ENCODE measurements around the gene DENND1B. TPM values are rescaled to one million over a fixed set of nuclear protein-coding genes. Genes with fewer than 3 reads are reported as not detected.

DENND1B gene
- polyA plus RNA-seq, 2 of the 4 experiments (the other 2 are of a cell fraction): 2.9 to 10.5 TPM

GRCh38 chr1:197743578-197743977 lies 31.7 kb downstream of the DENND1B start:
- ChIA-PET CTCF (no interaction called here), POLR2A (no interaction called here)
- H3K4me3 ChIP-seq: no peak overlapping the region
- H3K4me2 ChIP-seq: no peak overlapping the region
- no peak overlapping the region for H3K27ac ChIP-seq
- WGBS (ENCODE audit: missing lambda C conversion rate): 94% methylated on average over 2 of the region's 2 CpGs
- FAIRE-seq (no peak), DNase-seq (ENCODE audit: low read depth in 1 of 2, low spot score in 1 of 2) (no peak), ATAC-seq (no peak)
- 0 out of 3 replicates have a peak, but pooled peaks cover 4% of the 10 kb centered on the region for H3K4me1 ChIP-seq
- no peaks in the 10 kb centered on the region for H3K9me3 ChIP-seq
- TF ChIP-seq FOSB (CRISPR knock-in tag; IDR thresholded peaks at IDR 0.05) (no peak), BCL3 (IDR thresholded peaks at IDR 0.05) (no peak)

GRCh38 chr1:197740992-197741391 lies 34.3 kb downstream of the DENND1B start:
- no peak for DNase-seq (ENCODE audit: low read depth in 1 of 2, low spot score in 1 of 2)
- H3K4me3 ChIP-seq: no peak overlapping the region
- CTCF ChIA-PET: no interaction called here
- POLR2A ChIA-PET: no interaction called here
- TF ChIP-seq TFCP2L1 (CRISPR knock-in tag; IDR thresholded peaks at IDR 0.05): no peak
- no peak for TF ChIP-seq ZFP36 (IDR thresholded peaks at IDR 0.05; ENCODE audit: borderline replicate concordance, partially characterized antibody)
- no peak for TF ChIP-seq REST (IDR thresholded peaks at IDR 0.05)
- no peak for TF ChIP-seq CHD4 (IDR thresholded peaks at IDR 0.05; ENCODE audit: borderline replicate concordance)
- no peak for TF ChIP-seq RCOR1 (IDR thresholded peaks at IDR 0.05; ENCODE audit: low read depth, low read length)
- no peak for TF ChIP-seq HES2 (IDR thresholded peaks at IDR 0.05)
- no peak for TF ChIP-seq ZSCAN20 (CRISPR knock-in tag; IDR thresholded peaks at IDR 0.05)
- TF ChIP-seq MAFK (IDR thresholded peaks at IDR 0.05; ENCODE audit: partially characterized antibody): no peak
- TF ChIP-seq JUNB (IDR thresholded peaks at IDR 0.05): no peak
- TF ChIP-seq CHD2 (IDR thresholded peaks at IDR 0.05; ENCODE audit: low read length, partially characterized antibody): no peak
- TF ChIP-seq HOXA7 (CRISPR knock-in tag; IDR thresholded peaks at IDR 0.05): no peak
- no peak for TF ChIP-seq USF2 (IDR thresholded peaks at IDR 0.05)
- no peak for TF ChIP-seq NFE2L2 (conservative IDR thresholded peaks at IDR 0.05; ENCODE audit: low read length)
- TF ChIP-seq NPAS2 (CRISPR knock-in tag; IDR thresholded peaks at IDR 0.05; ENCODE audit: borderline replicate concordance): no peak
- no peak for TF ChIP-seq ZNF302 (CRISPR knock-in tag; IDR thresholded peaks at IDR 0.05)
- no peak for TF ChIP-seq HOXB13 (CRISPR knock-in tag; IDR thresholded peaks at IDR 0.05; ENCODE audit: low read depth)
- TF ChIP-seq ESRRA (IDR thresholded peaks at IDR 0.05; ENCODE audit: borderline replicate concordance, low read length): no peak
- TF ChIP-seq MAZ (IDR thresholded peaks at IDR 0.05; ENCODE audit: borderline replicate concordance, low read depth, low read length): no peak
- TF ChIP-seq E2F6 (IDR thresholded peaks at IDR 0.05; ENCODE audit: borderline replicate concordance, low read depth): no peak
- TF ChIP-seq HEYL (CRISPR knock-in tag; IDR thresholded peaks at IDR 0.05): no peak
- ATAC-seq: no peak
- no peak for FAIRE-seq
- H3K4me1 ChIP-seq: peaks cover 4% of the 10 kb centered on the region; the same call in 2 of the 3 replicates
- H3K4me2 ChIP-seq: 0 out of 3 replicates have a peak overlapping the region, but pooled peaks have one; percentile 10
- H3K27ac ChIP-seq: no peak overlapping the region
- H3K9me3 ChIP-seq: no peaks in the 10 kb centered on the region
- WGBS (ENCODE audit: missing lambda C conversion rate): 65% methylated on average over 2 of the region's 2 CpGs

All from A549 (cell line).